Motor neuron (in vitro differentiated cells): ENCODE results near the gene HES4. TPM values are rescaled to one million over a fixed set of nuclear protein-coding genes. Genes with fewer than 3 reads are reported as not detected.
"Not testable (repeated sequence)": the region's sequence is repeated elsewhere in the genome, so short reads cannot be mapped to it uniquely, and the experiment has no call there.

Experiments used
- ATAC-seq, 8 experiments: fragments of 200-7000 bp; cut with Tn5 transposase; replicated peaks in 6 of 8; 2 replicates each; pipeline ENCODE4 v1.8.0; 2021; ENCODE audit warnings: mild to moderate bottlenecking in 8 of 8, moderate library complexity in 8 of 8
- H3K27ac ChIP-seq, 2 donors: fragments of 250-450 bp; sonication (Bioruptor Pico); 2 replicates each; pipeline ENCODE4 v1.9.0; 2021; ENCODE audit warnings: antibody characterized with exemption in 2 of 2, mild to moderate bottlenecking in 2 of 2, moderate library complexity in 1 of 2
- H3K4me1 ChIP-seq, 2 donors: fragments of 250-450 bp; sonication (Bioruptor Pico); replicated peaks in 1 of 2; 2 replicates each; pipeline ENCODE4 v1.6.1; 2021; ENCODE audit warnings: antibody characterized with exemption in 2 of 2, mild to moderate bottlenecking in 2 of 2, moderate library complexity in 1 of 2
- H3K4me3 ChIP-seq, 5 donors: fragments of 250-450 bp; sonication (Bioruptor Pico); 2 replicates each; pipeline ENCODE4 v1.9.0; 2021; ENCODE audit warnings: antibody characterized with exemption in 5 of 5, mild to moderate bottlenecking in 5 of 5, moderate library complexity in 4 of 5
- WGBS, 10 experiments: fragments of 450-650 bp; shearing (Covaris generic); methylation state at CpG; one replicate each; pipeline ENCODE4 v1.0.0; 2022; 5-methylcytosine and 5-hydroxymethylcytosine counted together
- in situ Hi-C, 9 experiments: fragments of 400-800 bp; cut with MboI; loops; one replicate each; pipeline ENCODE4 v1.15.0; 2021; ENCODE audit warnings: low sequenced_read_pairs in 9 of 9, low pct_unique_long_range_greater_than_20kb in 2 of 9; ENCODE audit not compliant: unreplicated experiment in 9 of 9
- total RNA-seq, 8 experiments: library from RNA; unstranded; fragments of 300-600 nt; gene quantifications; 2 replicates each; pipeline versions ENCODE4 v1.2.3 to v1.2.4, GENCODE V29; 2022

HES4 gene
- total RNA-seq, 8 experiments from 2014 or later: 0.45 to 100 (median 43.1) TPM

DNA sequence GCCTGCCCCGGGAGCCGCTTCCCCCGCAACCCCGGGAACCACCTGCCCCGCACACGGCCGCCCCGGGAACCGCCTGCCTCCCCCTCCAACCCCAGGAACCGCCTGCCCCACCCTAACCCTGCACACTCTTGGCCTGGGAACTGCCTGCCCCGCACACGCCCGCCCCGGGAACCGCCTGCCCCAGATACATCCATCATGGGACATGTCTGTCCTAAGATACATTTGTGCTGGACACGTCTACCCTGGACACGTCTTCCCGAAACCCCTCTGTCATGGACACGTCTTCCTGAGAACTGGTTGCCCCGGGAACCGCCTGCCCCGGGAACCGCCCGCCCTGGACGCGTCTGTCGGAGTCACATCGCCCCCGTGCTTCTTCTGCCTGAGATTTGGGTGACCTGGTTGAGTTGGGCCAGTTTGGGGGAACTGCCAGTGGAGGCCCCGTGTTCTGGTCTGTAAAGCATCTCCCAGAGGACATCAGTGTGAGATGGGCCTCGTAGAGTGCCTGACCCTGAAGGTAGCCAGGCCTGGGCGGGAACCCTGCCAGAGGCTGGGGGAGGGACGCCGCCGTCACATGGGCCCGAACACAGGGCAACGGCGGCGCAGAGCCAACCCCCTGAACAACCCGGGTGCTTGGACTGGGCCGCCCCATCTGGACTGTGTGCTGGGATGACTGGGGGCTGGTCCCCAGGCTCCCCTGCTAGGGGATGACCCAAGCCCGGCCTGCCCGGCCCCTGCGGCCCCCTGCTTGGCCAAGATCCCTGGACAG, 21.6 kb downstream of the HES4 start:
- no peak for ATAC-seq
- 50 to 83% (median 80%) methylated on average over 1 of the region's 44 CpGs; no CpG with 5 or more reads in 7 of the 10 experiments for WGBS, 10 experiments
- H3K4me1 ChIP-seq: peaks cover 0 to 17% of the 10 kb centered on the region in 2 donors
- H3K4me3 ChIP-seq: no peak overlapping the region
- no peak overlapping the region for H3K27ac ChIP-seq
- in situ Hi-C loops: no loop called here

DNA sequence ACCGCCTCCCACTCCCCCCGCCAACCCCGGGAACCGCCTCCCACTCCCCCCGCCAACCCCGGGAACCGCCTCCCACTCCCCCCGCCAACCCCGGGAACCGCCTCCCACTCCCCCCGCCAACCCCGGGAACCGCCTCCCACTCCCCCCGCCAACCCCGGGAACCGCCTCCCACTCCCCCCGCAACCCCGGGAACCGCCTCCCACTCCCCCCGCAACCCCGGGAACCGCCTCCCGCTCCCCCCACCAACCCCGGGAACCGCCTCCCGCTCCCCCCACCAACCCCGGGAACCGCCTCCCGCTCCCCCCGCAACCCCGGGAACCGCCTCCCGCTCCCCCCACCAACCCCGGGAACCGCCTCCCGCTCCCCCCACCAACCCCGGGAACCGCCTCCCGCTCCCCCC, 23.1 kb downstream of the HES4 start:
- WGBS, 10 experiments: no CpG with 5 or more reads among the region's 39 CpGs
- H3K27ac ChIP-seq, in situ Hi-C loops, ATAC-seq, H3K4me3 ChIP-seq: not testable (repeated sequence)
- peaks cover 0 to 17% of the 10 kb centered on the region in 2 donors for H3K4me1 ChIP-seq

DNA sequence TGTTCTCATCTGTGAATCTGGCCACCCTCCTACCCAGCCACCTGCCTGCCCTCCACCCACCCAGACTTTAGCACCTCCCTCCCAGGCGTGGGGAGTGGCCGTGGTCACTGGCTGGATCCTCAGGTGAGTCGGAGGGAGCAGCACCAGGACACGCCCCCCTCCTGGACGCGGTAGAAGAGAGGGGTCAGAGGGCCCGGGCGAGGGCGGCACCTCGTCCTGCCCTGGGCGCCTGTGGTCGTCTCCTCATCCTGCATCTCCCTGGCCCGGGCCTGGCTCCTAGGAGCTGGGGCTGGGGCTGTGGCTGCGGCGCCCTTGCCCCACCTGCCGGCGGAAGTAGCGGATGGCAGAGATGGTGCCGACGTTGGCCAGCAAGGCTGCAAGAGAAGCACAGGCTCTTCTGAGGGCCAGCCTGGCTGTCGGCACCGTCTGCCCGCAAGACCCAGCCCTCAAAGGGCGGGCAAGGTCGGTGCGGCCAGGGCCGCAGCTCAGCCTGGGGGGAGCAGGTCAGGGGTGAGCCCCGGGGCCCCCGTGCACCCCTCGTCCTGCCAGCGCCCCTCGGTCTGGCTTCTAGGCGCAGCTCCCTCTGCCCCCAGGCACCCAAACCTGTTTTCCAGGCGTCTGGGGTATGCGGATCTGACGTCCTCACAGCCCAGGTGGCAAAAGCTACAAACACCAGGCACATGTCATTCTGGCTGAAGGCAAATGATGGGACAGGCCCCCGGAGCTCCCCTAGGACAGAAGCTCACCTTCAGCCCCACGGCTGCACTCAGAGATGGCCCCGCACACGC, 23.8 kb downstream of the HES4 start:
- peaks cover 0 to 17% of the 10 kb centered on the region in 2 donors for H3K4me1 ChIP-seq
- in situ Hi-C loops: no loop called here
- 2 to 6% (median 3%) methylated on average over 3 to 14 of the region's 40 CpGs; no CpG with 5 or more reads in 7 of the 10 experiments for WGBS, 10 experiments
- no peak overlapping the region for H3K27ac ChIP-seq
- ATAC-seq: peak; percentile 77 to 97 (median 84)
- no peak overlapping the region for H3K4me3 ChIP-seq

DNA sequence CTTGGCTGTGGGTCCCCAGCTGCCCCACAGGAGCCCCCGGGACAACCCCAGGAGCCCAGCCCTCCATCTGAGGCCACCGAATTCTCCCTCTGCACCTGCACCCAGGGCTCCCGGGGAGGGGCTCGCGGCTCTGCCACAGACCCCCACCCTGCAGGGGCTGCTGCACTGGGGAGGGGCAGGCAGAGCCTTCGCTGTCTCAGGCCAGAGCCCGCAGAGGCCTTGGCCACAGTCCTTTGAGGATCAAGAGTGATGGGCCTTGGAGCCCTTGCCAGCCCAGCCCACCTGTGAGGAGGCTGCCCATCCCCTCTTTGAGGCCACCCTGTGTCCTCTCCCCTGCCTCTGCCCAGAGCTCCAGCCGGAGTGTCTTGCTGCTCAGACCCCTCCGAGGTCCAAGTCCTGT, 24.5 kb downstream of the HES4 start:
- in situ Hi-C loops: no loop called here
- 13% methylated on average over 1 of the region's 9 CpGs; no CpG with 5 or more reads in 9 of the 10 experiments for WGBS, 10 experiments
- no peak overlapping the region for H3K27ac ChIP-seq
- H3K4me1 ChIP-seq: peaks cover 0 to 11% of the 10 kb centered on the region in 2 donors
- ATAC-seq: no peak
- H3K4me3 ChIP-seq: no peak overlapping the region

DNA sequence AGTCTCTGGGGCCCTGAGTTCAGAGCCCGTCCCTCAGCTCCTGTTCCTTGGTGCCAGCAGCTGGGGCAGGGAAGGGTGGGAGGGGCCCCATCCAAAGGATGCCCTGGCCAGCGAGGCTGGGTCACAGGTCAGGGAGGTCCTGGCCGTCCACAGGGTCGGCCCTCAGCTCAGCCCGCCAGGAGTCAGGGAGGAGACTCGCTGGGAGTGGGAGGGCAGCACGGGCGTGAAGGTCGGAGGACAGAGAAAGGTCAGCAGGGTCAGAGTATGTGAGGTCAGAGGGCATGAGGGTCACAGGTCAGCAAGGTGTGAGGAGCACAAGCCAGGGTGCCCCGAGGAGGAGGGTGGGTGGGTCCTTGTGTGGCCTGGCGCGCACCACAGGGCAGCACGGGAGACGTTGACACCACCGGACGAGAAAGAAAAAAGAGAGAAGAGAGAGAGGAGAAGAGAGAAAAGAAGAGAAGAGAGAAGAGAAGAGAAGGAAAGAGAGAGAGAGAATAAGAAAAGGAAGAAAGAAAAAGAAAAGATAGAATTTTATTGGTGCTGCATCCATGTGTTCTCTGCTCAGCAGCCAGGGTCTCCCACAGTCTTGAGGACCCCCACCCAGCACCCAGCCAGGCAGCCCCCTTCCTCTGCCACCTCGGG, 25.1 kb downstream of the HES4 start:
- ATAC-seq: no peak
- in situ Hi-C loops: no loop called here
- no peak overlapping the region for H3K4me3 ChIP-seq
- WGBS, 10 experiments: 45 to 86% (median 70%) methylated on average over 4 to 14 of the region's 17 CpGs; no CpG with 5 or more reads in 3 of the 10 experiments
- H3K4me1 ChIP-seq: peaks cover 0 to 8% of the 10 kb centered on the region in 2 donors
- H3K27ac ChIP-seq: no peak overlapping the region

DNA sequence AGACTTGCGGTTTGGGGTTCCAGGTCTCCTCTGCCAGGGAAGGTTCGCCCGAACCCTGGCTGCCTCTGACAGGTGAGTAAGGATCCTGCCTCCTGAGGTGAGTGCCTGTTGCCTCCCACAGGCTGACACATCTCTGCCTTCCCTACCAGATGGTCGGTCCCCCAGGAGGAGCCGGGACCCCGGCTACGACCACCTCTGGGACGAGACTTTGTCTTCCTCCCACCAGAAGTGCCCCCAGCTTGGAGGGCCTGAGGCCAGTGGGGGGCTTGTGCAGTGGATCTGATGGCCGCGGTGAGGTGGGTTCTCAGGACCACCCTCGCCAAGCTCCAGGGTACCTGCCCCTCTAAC, 25.6 kb downstream of the HES4 start:
- WGBS, 10 experiments: 60 to 71% methylated on average over 2 to 9 of the region's 11 CpGs; no CpG with 5 or more reads in 8 of the 10 experiments
- peaks cover 0 to 8% of the 10 kb centered on the region in 2 donors for H3K4me1 ChIP-seq
- in situ Hi-C loops: no loop called here
- H3K4me3 ChIP-seq: no peak overlapping the region
- ATAC-seq: no peak
- no peak overlapping the region for H3K27ac ChIP-seq

DNA sequence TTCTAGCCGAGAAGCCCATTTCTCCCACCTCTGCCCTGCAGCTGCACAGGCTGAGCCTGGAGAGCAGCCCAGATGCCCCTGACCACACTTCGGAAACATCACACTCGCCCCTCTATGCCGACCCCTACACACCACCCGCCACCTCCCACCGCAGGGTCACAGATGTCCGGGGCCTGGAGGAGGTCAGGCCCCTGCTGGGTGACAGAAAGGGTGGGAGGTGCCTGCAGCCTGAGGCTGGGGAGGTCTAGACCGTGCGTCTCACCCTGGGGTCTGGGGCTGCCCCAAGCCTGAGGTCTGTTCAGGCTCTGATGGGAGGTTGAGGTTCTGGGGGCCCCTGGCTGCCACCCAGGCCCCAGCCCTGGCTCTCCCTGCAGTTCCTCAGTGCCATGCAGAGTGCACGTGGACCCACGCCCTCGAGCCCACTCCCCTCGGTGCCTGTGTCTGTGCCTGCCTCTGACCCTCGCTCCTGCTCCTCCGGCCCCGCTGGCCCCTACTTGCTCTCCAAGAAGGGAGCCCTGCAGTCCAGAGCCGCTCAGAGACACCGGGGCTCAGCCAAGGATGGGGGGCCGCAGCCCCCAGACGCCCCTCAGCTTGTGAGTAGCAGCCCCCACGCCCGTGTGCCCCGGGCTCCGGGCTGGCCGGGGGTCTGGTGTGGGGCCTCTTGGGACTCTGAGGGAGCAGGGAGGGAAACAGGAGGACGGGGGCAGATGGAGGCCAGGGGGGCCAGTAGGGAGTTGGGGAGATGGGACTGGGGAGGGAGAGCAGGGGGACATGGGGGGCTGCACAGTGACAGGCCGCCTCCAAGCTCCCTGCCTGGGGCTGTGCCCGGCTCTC, 26.2 kb downstream of the HES4 start:
- in situ Hi-C loops: no loop called here
- peaks cover 0 to 8% of the 10 kb centered on the region in 2 donors for H3K4me1 ChIP-seq
- no peak overlapping the region for H3K4me3 ChIP-seq
- 16 to 42% methylated on average over 4 to 11 of the region's 28 CpGs; no CpG with 5 or more reads in 8 of the 10 experiments for WGBS, 10 experiments
- no peak for ATAC-seq
- H3K27ac ChIP-seq: no peak overlapping the region

DNA sequence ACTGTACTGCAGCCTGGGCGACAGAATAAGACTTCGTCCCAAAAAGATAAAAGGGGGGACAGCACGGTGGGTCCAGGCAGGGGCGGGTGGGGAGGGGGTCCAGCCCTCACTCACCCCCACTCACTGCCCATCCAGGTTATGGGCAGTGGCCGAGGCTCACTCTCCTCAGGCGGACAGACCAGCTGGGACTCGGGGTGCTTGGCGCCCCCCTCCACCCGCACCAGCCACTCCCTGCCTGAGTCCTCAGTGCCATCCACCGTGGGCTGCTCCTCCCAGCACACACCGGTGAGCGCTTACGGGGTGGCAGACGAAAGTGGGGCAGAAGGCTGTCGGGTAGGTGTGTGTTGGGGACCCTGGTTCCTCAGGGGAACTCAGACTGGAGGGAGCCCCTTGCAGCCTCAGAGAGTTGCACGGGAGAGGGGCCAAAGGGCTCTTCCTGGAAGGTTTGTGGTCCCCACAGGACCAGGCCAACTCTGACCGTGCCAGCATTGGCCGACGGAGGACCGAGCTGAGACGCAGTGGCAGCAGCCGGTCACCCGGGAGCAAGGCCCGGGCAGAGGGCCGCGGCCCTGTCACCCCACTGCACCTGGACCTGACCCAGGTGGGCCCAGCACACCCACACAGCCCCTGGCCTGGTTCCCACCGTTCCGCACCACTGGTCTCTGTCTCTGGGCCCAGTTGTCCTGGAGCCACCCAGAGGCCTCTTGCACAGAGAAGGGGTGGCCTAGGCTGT, 27.0 kb downstream of the HES4 start:
- 46 to 66% methylated on average over 4 to 12 of the region's 28 CpGs; no CpG with 5 or more reads in 8 of the 10 experiments for WGBS, 10 experiments
- in situ Hi-C loops: no loop called here
- ATAC-seq: no peak
- H3K4me3 ChIP-seq: no peak overlapping the region
- peaks cover 0 to 8% of the 10 kb centered on the region in 2 donors for H3K4me1 ChIP-seq
- no peak overlapping the region for H3K27ac ChIP-seq

DNA sequence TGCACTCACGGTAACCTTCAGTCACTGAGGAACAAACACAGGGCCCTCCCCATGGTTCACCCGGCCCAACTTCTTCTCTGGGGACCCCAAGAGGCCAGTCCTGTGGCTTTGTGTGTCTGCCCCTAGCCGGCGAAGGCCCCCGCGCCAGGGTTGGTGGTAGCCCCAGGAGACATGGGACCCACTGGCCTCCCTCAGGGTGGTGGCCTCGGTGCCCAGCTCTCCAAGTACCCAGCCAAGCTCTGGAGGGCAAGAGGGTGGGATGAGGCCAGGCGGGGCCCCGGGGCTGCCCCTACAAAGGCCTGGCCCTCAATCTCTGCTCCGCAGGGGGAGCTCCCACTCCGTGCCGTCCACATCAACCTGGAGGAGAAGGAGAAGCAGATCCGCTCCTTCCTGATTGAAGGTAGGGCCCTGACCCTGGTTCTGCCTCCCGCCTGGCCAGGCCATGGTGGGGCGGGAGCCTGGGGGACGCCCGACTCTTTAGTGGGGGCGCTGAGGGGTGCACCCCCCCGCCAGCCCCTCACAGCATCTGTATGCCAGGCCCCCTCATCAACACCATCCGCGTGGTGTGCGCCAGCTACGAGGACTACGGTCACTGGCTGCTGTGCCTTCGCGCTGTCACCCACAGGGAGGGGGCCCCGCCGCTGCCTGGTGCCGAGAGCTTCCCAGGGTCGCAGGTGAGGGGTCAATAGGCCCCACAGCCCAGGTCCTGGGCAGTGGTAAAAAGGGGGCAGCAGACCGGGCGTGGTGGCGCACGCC, 28.0 kb downstream of the HES4 start:
- in situ Hi-C loops: no loop called here

DNA sequence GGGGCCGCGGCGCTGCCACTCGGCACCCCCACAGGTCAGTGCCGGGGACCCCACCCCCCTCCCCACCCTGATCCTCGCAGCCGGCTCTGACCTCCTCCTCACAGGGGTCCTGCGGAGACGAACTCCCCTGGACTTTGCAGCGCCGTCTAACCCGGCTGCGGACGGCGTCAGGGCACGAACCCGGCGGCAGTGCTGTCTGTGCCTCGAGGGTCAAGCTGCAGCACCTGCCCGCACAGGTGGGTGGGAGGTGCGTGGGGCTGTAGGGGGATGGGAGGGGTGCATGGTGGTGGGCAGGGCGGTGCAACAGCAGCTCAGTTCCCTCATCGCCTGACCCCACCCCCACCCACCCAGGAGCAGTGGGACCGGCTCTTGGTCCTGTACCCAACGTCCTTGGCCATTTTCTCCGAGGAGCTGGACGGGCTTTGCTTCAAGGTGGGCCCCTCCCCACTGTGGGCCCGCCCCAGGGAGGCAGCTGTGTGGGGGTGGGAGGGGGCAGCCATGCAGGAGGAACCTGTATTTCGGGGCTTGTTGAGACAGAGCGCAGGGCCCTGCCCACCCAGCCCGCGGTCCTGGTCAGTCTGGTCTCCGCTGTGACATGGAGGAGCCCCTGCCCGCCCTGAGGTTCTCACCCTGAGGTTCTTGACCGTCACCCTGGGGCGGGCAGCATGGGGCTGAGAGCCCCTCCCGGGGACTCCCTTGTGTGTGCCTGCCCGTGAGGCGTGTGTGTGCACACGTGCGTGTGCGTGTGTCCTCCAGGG, 28.7 kb downstream of the HES4 start:
- ATAC-seq: no peak
- Histone ChIP-seq H3K4me3 (no peak overlapping the region), H3K4me1 (peaks cover 8 to 18% of the 10 kb centered on the region in 2 donors), H3K27ac (no peak overlapping the region)
- in situ Hi-C loops: no loop called here
- WGBS, 10 experiments: 100% methylated on average over 1 of the region's 42 CpGs; no CpG with 5 or more reads in 9 of the 10 experiments

More for the DNA sequence above, 28.0 kb downstream of the HES4 start:
- Histone ChIP-seq H3K27ac (no peak overlapping the region), H3K4me1 (peaks cover 3 to 13% of the 10 kb centered on the region in 2 donors), H3K4me3 (no peak overlapping the region)
- no peak for ATAC-seq
- 40 to 80% (median 63%) methylated on average over 1 to 20 of the region's 34 CpGs; no CpG with 5 or more reads in 4 of the 10 experiments for WGBS, 10 experiments
